ENCODE results near the gene NFIB.

Gene NFIB

GRCh38 chr9:14033067-14033466 lies 280.9 kb downstream of the NFIB start:
- H3K27ac ChIP-seq = no peak overlapping the region
- TF ChIP-seq CTCF (IDR thresholded peaks at IDR 0.05) (no peak), ZFX (IDR thresholded peaks at IDR 0.05; ENCODE audit: borderline replicate concordance) (no peak)

Data from 22Rv1 (cell line).